ENCODE results near the gene TAF13.

The TAF13 gene

DNA sequence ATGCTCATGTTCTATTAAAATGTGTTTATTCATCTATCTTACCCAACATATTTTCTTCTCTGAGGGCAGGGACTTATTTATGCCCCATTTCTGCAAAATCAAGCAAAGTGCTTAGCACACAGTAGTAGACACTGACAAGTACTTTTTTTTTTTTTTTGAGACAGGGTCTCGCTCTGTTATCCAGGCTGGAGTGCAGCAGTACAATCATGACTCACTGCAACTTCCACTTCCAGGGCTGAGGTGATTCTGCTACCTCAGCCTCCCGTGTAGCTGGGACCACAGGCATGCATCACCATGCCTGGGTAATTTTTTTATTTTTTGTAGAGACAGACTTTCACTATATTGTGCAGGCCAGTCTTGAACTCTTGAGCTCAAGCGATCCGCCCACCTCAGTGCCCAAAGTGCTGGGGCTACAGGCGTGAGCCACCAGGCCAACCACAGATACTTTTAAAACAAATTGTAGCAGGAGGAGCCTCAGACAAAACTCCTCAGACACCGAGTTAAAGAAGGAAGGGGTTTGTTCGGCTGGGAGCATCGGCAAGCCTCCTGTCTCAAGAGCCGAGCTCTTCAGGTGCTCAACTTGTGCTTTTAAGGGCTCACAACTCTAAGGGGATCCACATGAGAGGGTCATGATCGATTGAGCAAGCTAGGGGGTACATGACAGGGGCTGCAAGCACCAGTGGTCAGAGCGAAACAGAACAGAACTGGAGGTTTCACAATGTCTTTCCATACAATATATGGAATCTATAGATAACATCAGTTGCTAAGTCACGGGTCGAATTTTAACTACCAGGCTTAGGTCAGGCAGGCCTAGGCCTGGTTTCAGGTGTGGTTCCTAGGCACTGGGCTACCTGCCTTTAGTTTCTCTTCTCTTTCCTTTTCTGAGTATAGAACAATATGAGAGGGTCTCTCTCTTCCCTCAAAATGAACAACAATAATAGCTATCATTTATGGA is 9.0 kb upstream of the TAF13 start:
- TF ChIP-seq, protein P1, sequence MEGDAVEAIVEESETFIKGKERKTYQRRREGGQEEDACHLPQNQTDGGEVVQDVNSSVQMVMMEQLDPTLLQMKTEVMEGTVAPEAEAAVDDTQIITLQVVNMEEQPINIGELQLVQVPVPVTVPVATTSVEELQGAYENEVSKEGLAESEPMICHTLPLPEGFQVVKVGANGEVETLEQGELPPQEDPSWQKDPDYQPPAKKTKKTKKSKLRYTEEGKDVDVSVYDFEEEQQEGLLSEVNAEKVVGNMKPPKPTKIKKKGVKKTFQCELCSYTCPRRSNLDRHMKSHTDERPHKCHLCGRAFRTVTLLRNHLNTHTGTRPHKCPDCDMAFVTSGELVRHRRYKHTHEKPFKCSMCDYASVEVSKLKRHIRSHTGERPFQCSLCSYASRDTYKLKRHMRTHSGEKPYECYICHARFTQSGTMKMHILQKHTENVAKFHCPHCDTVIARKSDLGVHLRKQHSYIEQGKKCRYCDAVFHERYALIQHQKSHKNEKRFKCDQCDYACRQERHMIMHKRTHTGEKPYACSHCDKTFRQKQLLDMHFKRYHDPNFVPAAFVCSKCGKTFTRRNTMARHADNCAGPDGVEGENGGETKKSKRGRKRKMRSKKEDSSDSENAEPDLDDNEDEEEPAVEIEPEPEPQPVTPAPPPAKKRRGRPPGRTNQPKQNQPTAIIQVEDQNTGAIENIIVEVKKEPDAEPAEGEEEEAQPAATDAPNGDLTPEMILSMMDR (IDR thresholded peaks at IDR 0.05; ENCODE audit: low read depth, low read length), result no peak
- no peak overlapping the region for H3K4me3 ChIP-seq (replicated peaks in 1 of 2; ENCODE audit: low read depth in 2 of 2, low read length in 2 of 2)
- no peak for DNase-seq (ENCODE audit: low read depth in 2 of 2)

DNA sequence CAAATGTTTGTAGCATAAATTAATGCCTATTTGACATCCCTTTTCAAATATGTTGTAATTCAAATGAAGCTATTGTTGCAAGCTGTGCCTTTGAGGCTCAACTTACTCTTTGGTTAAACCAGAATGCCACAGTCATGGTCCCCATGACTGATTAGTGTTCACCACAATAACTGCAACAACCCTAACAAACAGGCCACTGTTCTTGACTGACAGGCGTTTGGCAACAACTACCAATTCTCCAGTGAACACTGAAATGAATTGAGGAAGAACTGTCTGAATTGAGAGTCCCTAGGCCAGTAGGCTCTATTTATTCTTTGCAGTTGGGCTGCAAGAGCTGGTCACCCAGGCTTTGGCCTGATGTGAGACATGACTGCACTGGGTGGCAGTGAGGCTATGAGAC is 8.1 kb upstream of the TAF13 start:
- no peak overlapping the region for H3K4me3 ChIP-seq (replicated peaks in 1 of 2; ENCODE audit: low read depth in 2 of 2, low read length in 2 of 2)
- TF ChIP-seq, protein P1 (IDR thresholded peaks at IDR 0.05; ENCODE audit: low read depth, low read length), result no peak
- no peak for DNase-seq (ENCODE audit: low read depth in 2 of 2)

DNA sequence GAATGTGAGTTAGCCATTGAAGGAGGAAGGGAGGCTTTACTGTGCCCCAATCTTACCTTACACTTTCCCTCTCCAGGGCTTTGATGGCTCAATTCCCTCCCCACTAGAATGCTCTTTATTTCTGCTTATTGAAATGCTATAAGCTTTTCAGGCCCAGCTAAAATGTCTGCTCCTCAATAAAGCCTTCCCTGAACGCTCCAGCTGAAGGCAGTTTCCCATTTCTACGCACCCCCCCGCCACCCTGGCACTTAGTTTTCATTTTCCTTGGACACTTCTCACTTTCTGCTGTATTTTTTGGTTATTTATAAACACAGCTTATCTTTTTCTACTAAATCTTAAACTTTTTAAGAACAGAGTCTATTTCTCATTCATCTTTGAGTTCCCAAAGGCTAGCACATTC is 7.7 kb upstream of the TAF13 start:
- TF ChIP-seq, protein P1 (IDR thresholded peaks at IDR 0.05; ENCODE audit: low read depth, low read length), result no peak
- DNase-seq (ENCODE audit: low read depth in 2 of 2), result no peak
- no peak overlapping the region for H3K4me3 ChIP-seq (replicated peaks in 1 of 2; ENCODE audit: low read depth in 2 of 2, low read length in 2 of 2)

DNA sequence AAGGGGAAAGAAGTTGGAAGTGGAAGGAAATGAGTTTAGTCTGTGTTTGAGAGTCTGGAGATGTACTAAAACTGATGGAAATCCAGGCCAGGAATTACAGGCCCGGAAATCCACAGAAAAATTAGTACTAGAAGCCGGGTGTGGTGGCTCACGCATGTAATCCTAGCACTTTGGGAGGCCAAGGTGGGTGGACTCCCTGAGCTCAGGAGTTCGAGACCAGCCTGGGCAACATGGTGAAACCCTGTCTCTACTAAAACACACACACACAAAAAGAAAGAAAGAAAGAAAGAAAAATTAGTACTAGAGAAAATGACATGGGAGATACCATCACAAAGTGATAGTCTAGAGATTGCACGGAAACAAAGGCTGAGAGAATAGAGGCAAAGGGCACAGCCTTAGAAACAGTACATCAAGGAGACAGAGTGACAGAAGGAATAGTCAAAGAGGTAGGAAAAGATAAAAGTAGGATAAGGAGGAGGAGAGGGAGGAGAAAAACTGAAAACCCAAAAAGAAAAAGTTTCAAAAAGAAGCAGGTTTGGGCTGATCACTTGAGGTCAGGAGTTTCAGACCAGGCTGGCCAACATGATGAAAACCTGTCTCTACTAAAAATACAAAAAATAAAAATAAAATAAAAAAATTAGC is 4.8 kb upstream of the TAF13 start:
- TF ChIP-seq, protein P1 (IDR thresholded peaks at IDR 0.05; ENCODE audit: low read depth, low read length), result no peak
- H3K4me3 ChIP-seq (replicated peaks in 1 of 2; ENCODE audit: low read depth in 2 of 2, low read length in 2 of 2), result no peak overlapping the region
- no peak for DNase-seq (ENCODE audit: low read depth in 2 of 2)

DNA sequence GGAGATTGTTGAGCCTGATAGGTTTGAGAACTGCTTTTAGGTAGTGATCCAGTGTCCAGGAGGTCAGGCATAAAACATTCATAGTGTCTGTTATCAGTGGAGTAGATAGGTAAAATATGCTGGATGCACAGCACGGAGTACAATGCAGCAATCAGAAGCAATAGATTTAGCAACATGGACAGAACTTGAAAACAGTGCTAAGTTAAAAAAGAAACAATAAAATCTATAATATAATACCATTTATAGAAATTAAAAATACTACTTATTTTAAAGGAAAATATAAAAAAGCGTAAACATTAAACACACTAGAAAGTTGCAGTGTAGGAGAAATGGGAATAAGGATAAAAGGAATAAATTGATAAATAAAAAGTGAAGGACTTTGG is 3.4 kb upstream of the TAF13 start:
- TF ChIP-seq, protein P1 (IDR thresholded peaks at IDR 0.05; ENCODE audit: low read depth, low read length), result no peak
- H3K4me3 ChIP-seq (replicated peaks in 1 of 2; ENCODE audit: low read depth in 2 of 2, low read length in 2 of 2), result no peak overlapping the region
- DNase-seq (ENCODE audit: low read depth in 2 of 2), result no peak

DNA sequence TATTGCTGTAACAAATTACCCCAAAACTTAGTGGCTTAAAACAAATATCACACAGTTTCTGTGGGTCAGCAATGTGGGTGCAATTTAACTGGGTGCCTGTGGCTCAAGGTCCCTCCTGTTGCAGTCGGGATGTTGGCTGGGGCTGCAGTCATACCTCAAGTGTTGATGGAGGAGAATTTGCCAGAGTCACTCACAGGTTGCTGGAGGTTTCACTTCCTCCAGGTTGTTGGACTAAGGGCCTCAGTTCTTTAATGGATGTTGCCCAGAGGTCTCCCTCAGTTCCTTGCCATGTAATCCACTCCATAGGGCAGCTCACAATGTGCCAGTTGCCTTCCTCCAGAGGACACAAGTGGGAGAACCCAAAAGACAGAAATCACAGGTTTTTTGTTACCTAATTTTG is 2.5 kb upstream of the TAF13 start:
- TF ChIP-seq, protein P1 (IDR thresholded peaks at IDR 0.05; ENCODE audit: low read depth, low read length), result no peak
- DNase-seq (ENCODE audit: low read depth in 2 of 2), result no peak

More for the DNA sequence above, 2.5 kb upstream of the TAF13 start:
- no peak overlapping the region for H3K4me3 ChIP-seq (replicated peaks in 1 of 2; ENCODE audit: low read depth in 2 of 2, low read length in 2 of 2)
